DMS153 (cell line): ENCODE measurements around the gene SFSWAP.

Experiments
- DNase-seq: peaks from one replicate; lab custom pipeline; 2025; lab: John Stamatoyannopoulos, UW

SFSWAP gene

GRCh38 chr12:131816495-131816894 lies 105.6 kb downstream of the SFSWAP start:
- no peak for DNase-seq

- no peak for DNase-seq
These were observed 106.4 kb downstream of the SFSWAP start for GRCh38 chr12:131817241-131817640.

- no peak for DNase-seq
These were observed 108.1 kb downstream of the SFSWAP start for GRCh38 chr12:131818821-131819585.

GRCh38 chr12:131824450-131824849 lies 113.6 kb downstream of the SFSWAP start:
- DNase-seq, result no peak

GRCh38 chr12:131825146-131825892 lies 114.4 kb downstream of the SFSWAP start:
- DNase-seq, result no peak

- no peak for DNase-seq
These were observed 115.4 kb downstream of the SFSWAP start for GRCh38 chr12:131826097-131826928.

GRCh38 chr12:131827961-131828534 lies 117.2 kb downstream of the SFSWAP start, which contains the start of gene MMP17:
Gene MMP17, plus strand, starts transcription at chr12:131828393. Its CDS starts 102 bp downstream, at chr12:131828495.
- no peak for DNase-seq

GRCh38 chr12:131828671-131829355 lies 117.9 kb downstream of the SFSWAP start:
- DNase-seq, result no peak

- no peak for DNase-seq
These were observed 118.5 kb downstream of the SFSWAP start for GRCh38 chr12:131829356-131829747.

- DNase-seq, result no peak
These were observed 119.0 kb downstream of the SFSWAP start for GRCh38 chr12:131829791-131830334.

GRCh38 chr12:131830335-131830913 lies 119.5 kb downstream of the SFSWAP start:
- DNase-seq, result peak; percentile 67

GRCh38 chr12:131830914-131831571 lies 120.2 kb downstream of the SFSWAP start:
- no peak for DNase-seq

GRCh38 chr12:131831635-131832041 lies 120.7 kb downstream of the SFSWAP start:
- peak; percentile 33 for DNase-seq

- peak; percentile 61 for DNase-seq
These were observed 121.7 kb downstream of the SFSWAP start for GRCh38 chr12:131832321-131833231.

- DNase-seq, result no peak
These were observed 122.5 kb downstream of the SFSWAP start for GRCh38 chr12:131833288-131833895.

GRCh38 chr12:131833896-131834641 lies 123.2 kb downstream of the SFSWAP start:
- no peak for DNase-seq

GRCh38 chr12:131834798-131835615 lies 124.1 kb downstream of the SFSWAP start:
- DNase-seq, result no peak
